Ammon's horn (tissue), 1 donor: ENCODE results near the gene SLC35B2.

Experiments
- DNase-seq: peaks from one replicate; pipeline ENCODE4 v3.0.0-alpha.2; 2016; ENCODE audit warnings: low spot score

The SLC35B2 gene

DNA sequence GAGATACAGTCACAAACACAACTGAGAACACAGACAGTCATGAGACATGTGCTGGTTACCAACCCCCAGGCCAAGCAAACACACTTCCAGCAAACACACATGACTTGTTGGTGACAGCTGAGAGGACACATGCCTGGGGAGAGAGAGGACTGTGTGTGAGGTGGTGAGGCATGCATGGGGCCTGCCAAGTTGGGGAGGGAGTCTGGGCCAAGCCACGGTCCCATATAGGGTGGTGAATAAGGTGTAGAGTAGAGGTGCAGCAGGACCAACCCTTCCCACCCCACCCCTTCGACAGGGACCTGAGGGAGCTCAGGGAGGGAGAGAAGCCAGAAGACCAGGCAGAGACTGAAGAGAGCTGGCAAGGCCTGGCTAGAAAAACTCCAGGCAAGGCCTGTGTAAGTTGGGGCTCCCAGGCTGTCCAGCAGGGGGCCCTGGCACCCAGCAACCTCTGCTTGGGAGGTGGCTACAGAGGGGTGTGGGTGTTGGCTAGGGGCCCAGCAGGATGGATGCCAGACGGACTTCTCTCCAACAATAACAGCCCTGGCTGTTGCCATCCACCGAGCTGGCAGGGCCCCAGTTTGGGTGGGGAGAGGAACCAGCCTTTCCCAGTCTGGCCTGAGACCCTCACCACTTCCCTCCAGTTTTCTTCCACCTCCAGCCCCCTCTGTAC lies 35.9 kb downstream of the SLC35B2 start:
- peak; percentile 83 for DNase-seq

DNA sequence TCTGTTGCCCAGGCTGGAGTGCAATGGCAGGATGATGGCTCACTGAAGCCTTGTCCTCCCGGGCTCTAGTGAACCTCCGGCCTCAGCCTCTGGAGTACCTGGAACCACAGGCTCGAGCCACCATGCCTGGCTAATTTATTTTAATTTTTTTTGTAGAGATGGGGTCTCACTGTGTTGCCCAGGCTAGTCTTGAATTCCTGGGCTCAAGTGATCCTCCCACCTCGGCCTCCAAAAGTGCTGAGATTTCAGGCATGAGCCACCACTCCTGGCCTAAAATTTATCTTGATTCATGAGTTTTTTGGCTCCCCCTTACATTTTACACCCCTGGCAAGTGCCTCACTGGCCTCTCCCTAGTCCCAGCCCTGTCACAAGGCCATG lies 36.4 kb downstream of the SLC35B2 start:
- no peak for DNase-seq

GRCh38 chr6:44219815-44220784 lies 37.2 kb downstream of the SLC35B2 start:
- DNase-seq: no peak

- peak; percentile 57 for DNase-seq
These were observed 38.1 kb downstream of the SLC35B2 start for GRCh38 chr6:44219053-44219814.

DNA sequence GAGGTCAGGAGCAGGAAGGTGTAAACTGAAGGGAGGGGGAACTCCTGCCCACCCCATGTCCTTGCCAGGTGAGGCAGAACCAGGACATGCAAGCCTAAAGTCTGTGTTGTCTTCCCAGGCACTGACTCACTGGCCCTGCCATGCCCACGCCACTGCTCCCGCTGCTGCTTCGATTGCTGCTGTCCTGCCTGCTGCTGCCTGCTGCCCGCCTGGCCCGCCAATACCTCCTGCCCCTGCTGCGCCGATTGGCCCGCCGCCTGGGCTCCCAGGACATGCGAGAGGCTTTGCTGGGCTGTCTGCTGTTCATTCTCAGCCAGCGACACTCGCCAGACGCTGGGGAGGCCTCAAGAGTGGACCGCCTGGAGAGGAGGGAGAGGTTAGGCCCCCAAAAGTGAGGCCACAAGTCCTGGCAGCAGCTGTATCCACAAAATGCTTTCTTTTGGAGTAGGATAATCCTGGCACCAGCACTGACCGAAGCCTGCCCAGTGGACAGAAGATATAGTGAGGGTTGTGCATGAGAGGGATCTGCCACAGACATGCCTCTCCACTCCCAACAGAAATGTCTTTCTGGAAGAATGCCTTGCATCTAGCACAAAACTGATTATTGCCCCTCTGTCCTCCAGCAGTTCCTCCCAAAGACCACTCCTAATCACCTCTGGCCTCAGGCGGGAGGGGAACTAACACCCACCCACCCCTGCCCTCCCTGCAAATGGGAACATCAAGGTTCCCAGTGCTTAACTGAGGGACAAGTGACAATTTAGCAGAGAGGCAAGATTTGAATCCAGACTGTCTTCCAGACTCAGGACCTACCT lies 39.8 kb downstream of the SLC35B2 start:
- peak; percentile 64 for DNase-seq

DNA sequence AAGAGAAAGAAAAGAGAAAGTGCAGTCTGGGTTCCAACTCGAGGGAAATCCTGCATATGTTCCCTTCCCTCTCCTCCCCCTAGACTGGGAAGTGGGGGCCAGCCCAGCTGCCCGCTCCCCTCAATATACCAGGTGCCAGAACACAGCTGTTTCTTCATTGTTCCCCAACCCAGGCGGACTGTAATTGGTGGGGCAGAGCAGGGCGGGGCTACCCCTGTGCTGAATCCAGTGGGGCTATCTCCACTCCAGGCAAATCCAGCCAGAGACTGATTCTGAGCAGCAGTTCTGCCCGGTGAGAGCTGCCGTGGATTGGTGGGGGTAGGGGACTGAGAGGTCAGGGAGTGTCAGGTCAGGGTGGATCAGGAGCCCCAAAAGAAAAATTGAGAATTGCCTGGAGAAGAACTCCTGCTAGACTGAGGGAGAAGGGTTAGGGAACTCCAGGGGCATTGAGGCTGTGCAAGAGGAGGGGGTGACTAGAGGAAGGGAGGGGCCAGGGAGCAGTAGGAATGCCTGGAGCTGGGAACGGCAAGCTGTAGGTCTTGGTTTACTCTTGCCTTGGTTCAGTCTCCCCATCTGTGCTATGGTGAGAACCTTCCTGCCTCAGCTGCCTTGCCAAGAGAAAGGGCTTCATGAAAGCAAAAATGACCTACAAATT lies 40.5 kb downstream of the SLC35B2 start, which contains the start of gene MYMX:
MYMX (plus strand) TSS at position 250 of the 655 bp plus-strand sequence. CDS start 546 bp downstream, outside the sequence.
- DNase-seq: no peak

DNA sequence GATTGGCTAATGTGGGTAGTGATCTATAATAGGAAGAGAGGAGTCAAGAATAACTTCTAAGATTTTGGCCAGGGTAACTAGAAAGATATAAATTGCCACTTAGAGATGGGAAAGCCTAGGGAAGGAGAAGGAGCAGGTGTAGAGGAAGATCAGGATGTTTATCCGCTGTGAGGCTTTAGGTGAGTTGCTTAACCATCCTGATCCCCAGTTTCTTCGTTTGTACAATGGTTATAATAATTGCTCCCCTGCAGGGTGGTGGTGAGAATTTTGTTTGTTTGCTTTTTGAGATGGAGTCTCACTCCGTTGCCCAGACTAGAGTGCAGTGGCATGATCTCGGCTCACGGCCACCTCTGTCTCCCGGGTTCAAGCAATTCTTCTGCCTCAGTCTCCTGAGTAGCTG lies 43.0 kb downstream of the SLC35B2 start:
- no peak for DNase-seq

- no peak for DNase-seq
These were observed 46.0 kb downstream of the SLC35B2 start for GRCh38 chr6:44211284-44211683.

DNA sequence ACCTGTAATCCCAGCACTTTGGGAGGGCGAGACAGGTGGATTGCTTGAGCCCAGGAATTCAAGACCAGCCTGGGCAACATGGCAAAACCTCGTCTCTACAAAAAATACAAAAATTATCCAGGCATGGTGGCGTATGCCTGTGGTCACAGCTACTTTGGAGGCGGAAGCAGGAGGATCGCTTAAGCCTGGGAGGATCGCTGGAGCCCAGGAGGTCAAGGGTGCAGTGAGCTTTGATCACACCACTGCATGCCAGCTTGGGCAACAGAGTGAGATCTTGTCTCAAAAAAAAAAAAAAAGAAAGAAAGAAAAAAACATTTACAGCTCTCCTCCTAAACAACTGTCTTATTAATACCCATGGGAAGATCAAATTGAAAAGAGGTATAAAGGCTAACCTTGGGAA lies 49.4 kb downstream of the SLC35B2 start:
- DNase-seq: no peak
